Prostate gland (tissue), 2 donors: ENCODE data around the gene GCA. TPM values are rescaled to one million over a fixed set of nuclear protein-coding genes. Genes with fewer than 3 reads are reported as not detected.

ENCODE experiments used
- DNase-seq: peaks from one replicate; pipeline ENCODE4 v3.0.0-alpha.2; 2019; ENCODE audit warnings: low spot score
- H3K27ac ChIP-seq, 2 donors: fragments of 200-600 bp; sonication (generic); 2 replicates each; pipeline ENCODE4 v1.5.1; 2017 to 2019
- H3K27me3 ChIP-seq: fragments of 200-600 bp; sonication (generic); replicated peaks from 2 replicates; pipeline ENCODE4 v1.5.1; 2019; ENCODE audit not compliant: insufficient read depth
- H3K36me3 ChIP-seq, 2 donors: fragments of 200-600 bp; sonication (generic); 1 replicate in 1 of 2; 2 replicates in 1 of 2; pipeline versions ENCODE4 v1.5.1 to v1.8.1; 2017 to 2019
- H3K4me1 ChIP-seq: fragments of 200-600 bp; sonication (generic); replicated peaks from 2 replicates; pipeline ENCODE4 v1.5.1; 2019
- H3K4me3 ChIP-seq, 2 donors: fragments of 200-600 bp; sonication (generic); 2 replicates each; pipeline ENCODE4 v1.5.1; 2017 to 2019
- H3K9me3 ChIP-seq: fragments of 200-600 bp; sonication (generic); 2 replicates; pipeline ENCODE4 v1.5.1; 2017
- POLR2A ChIP-seq: fragments of 450-650 bp; IDR thresholded peaks from one replicate; pipeline ENCODE4 v1.6.1; 2016; ENCODE audit warnings: antibody characterized with exemption, mild to moderate bottlenecking
- POLR2AphosphoS5 ChIP-seq: sonication (generic); formaldehyde crosslinking; IDR thresholded peaks from one replicate; pipeline ENCODE4 v1.6.1; 2017; ENCODE audit warnings: antibody characterized with exemption
- WGBS: methylation state at CpG from one replicate; pipeline ENCODE4 v1.1.5; 2018; 5-methylcytosine and 5-hydroxymethylcytosine counted together
- intact Hi-C: fragments of 100-400 bp; cut with DNase I; formaldehyde crosslinking; loops from one replicate; pipeline ENCODE4 v1.14.2; 2022
- total RNA-seq, 2 donors: library from RNA; depleted of rRNA; stranded (reverse); fragments of >200 nt; gene quantifications; one replicate each; pipeline ENCODE4 v1.1.0, GENCODE V29; 2016
- TF ChIP-seq, protein P1 (sequence below), 4 experiments: fragments of 200-600 bp in 2 of 4; fragments of 450-650 bp in 2 of 4; sonication (generic) in 2 of 4; IDR thresholded peaks; 1 replicate in 3 of 4; 2 replicates in 1 of 4; pipeline ENCODE4 v1.5.1; 2016 to 2019; ENCODE audit warnings: antibody characterized with exemption in 4 of 4, mild to moderate bottlenecking in 2 of 4, moderate library complexity in 2 of 4

GCA gene
- total RNA-seq, 2 donors from 2014 or later: 29.5 to 42.9 TPM

DNA sequence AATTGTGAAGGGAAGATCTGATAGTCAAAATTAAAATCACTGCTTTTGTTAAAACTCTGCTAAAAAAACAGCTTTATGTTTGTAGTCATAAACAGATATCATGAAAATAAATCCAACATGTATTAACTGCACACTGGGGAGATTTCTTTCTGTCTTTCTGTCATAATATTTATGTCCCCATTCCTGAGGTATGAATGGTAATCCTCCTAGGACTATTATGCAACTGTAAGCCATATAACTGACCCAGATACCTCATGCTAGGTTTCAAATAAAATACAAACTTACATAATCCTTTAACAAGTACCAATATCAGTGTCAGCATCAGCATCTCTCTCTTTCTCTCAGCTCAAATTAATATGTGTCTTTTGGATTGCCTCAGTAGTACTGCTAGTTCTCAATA, 43.7 kb upstream of the GCA start:
- intact Hi-C loops: no loop called here
- no peaks in the 10 kb centered on the region for H3K9me3 ChIP-seq
- H3K36me3 ChIP-seq: no peaks in the 10 kb centered on the region
- TF ChIP-seq POLR2AphosphoS5: no peak
- TF ChIP-seq, protein P1, sequence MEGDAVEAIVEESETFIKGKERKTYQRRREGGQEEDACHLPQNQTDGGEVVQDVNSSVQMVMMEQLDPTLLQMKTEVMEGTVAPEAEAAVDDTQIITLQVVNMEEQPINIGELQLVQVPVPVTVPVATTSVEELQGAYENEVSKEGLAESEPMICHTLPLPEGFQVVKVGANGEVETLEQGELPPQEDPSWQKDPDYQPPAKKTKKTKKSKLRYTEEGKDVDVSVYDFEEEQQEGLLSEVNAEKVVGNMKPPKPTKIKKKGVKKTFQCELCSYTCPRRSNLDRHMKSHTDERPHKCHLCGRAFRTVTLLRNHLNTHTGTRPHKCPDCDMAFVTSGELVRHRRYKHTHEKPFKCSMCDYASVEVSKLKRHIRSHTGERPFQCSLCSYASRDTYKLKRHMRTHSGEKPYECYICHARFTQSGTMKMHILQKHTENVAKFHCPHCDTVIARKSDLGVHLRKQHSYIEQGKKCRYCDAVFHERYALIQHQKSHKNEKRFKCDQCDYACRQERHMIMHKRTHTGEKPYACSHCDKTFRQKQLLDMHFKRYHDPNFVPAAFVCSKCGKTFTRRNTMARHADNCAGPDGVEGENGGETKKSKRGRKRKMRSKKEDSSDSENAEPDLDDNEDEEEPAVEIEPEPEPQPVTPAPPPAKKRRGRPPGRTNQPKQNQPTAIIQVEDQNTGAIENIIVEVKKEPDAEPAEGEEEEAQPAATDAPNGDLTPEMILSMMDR (IDR thresholded peaks at IDR 0.05): no peak
- no peak for TF ChIP-seq POLR2A
- no peaks in the 10 kb centered on the region for H3K4me1 ChIP-seq
- H3K27ac ChIP-seq: no peak overlapping the region
- no peaks in the 10 kb centered on the region for H3K27me3 ChIP-seq
- DNase-seq: no peak
- H3K4me3 ChIP-seq: no peak overlapping the region

DNA sequence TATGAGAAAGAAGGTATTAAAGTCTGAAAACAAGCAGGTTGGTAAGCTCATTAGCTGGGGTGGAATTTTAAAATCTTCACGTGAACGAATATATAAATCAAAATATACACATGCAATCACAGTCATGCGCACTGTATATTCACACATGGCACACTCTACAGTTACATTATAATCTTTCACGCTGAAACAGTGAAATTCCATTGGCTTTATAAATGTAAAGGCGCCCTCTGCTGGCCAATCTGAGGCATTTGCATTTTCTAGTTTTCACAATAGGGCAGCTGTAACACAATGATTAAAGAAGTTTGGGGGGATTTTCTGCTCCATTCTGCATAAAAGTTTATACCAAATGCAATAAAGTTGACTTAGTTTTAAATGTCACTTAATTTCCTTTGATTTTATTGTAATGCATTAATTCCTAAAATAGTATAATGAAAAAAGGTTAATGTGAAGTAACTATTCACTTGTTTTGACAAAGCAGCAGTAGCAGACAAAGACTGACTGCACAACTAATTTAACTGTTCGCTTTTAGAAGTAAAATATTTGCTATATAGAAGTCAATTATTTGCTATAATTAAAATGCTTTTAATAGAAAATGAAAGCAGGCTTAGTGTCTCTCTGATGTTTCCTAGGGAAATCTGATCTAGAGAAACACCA, 42.7 kb upstream of the GCA start:
- Histone ChIP-seq H3K9me3 (no peaks in the 10 kb centered on the region), H3K36me3 (no peaks in the 10 kb centered on the region), H3K4me1 (no peaks in the 10 kb centered on the region), H3K4me3 (no peak overlapping the region), H3K27ac (no peak overlapping the region), H3K27me3 (no peaks in the 10 kb centered on the region)
- intact Hi-C loops: no loop called here
- WGBS: 8% methylated on average over 6 of the region's 6 CpGs
- peak; percentile 19 for DNase-seq
- TF ChIP-seq POLR2A: no peak
- no peak for TF ChIP-seq POLR2AphosphoS5
- TF ChIP-seq, protein P1 (IDR thresholded peaks at IDR 0.05): peak; percentile 47 to 77 (median 68)

GRCh38 chr2:162301877-162302276, 42.1 kb upstream of the GCA start:
- Histone ChIP-seq H3K4me3 (no peak overlapping the region), H3K9me3 (no peaks in the 10 kb centered on the region), H3K4me1 (no peaks in the 10 kb centered on the region), H3K36me3 (no peaks in the 10 kb centered on the region), H3K27ac (no peak overlapping the region), H3K27me3 (no peaks in the 10 kb centered on the region)
- no peak for DNase-seq
- intact Hi-C loops: no loop called here
- TF ChIP-seq, protein P1 (IDR thresholded peaks at IDR 0.05): no peak
- TF ChIP-seq POLR2AphosphoS5: no peak
- TF ChIP-seq POLR2A: no peak
- 72% methylated on average over 1 of the region's 1 CpG for WGBS

GRCh38 chr2:162305901-162306300, 38.0 kb upstream of the GCA start:
- intact Hi-C loops: no loop called here
- TF ChIP-seq POLR2AphosphoS5 (no peak), POLR2A (no peak)
- TF ChIP-seq, protein P1 (IDR thresholded peaks at IDR 0.05): no peak
- H3K27me3 ChIP-seq: no peaks in the 10 kb centered on the region
- no peak overlapping the region for H3K27ac ChIP-seq
- DNase-seq: no peak
- no peaks in the 10 kb centered on the region for H3K4me1 ChIP-seq
- no peak overlapping the region for H3K4me3 ChIP-seq
- WGBS: 73% methylated on average over 3 of the region's 3 CpGs
- H3K9me3 ChIP-seq: no peaks in the 10 kb centered on the region
- no peaks in the 10 kb centered on the region for H3K36me3 ChIP-seq

- Histone ChIP-seq H3K9me3 (no peaks in the 10 kb centered on the region), H3K27ac (no peak overlapping the region), H3K27me3 (no peaks in the 10 kb centered on the region), H3K4me3 (no peak overlapping the region), H3K36me3 (no peaks in the 10 kb centered on the region), H3K4me1 (no peaks in the 10 kb centered on the region)
- intact Hi-C loops: no loop called here
- TF ChIP-seq, protein P1 (IDR thresholded peaks at IDR 0.05): no peak
- TF ChIP-seq POLR2A (no peak), POLR2AphosphoS5 (no peak)
- 54% methylated on average over 3 of the region's 3 CpGs for WGBS
- no peak for DNase-seq
Observed at GRCh38 chr2:162308747-162309503, 35.0 kb upstream of the GCA start.
